Activated gamma-delta T cell treated with anti-CD3 and anti-CD28 coated beads, Interleukin-2, amount 50 U/mL, for 16 hours (primary cell): ENCODE measurements around the gene HBG1.

ENCODE experiments used
- DNase-seq: peaks from one replicate; pipeline ENCODE4 v3.0.0-alpha.2; 2020; ENCODE audit warnings: low read depth

Gene HBG1

DNA sequence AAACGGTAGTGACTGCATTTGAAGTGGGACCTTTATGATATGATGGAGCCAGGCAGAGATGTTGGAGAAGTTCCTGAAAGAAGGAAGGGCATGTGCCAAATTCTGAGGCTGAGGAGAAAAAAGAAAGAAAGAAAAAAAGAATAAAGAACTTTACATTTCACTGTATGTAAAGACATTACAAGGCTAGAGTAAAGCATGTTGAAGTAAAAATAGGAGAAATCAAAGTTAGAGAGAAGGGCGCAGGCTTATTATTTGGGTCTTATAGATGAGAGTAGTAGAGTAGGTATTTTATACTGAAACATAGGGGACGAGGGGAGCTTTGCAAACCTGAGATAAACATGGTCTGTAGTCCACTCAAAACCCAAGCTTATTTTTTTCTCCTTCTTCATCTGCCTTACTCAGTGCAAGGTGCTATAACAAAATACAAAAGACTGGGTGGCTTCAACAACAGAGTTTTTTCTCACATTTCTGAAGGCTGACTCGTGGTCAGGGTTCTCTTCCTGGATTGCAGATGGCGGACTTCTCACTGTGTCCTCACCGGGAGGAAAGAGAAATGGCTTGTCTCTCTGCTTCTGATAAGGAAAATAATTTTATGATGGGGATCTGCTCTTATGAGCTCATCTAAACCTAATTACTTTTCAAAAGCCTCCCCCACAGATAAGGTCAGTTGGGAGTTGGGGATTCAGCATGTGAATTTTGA lies 2.7 kb downstream of the HBG1 start:
- no peak for DNase-seq

DNA sequence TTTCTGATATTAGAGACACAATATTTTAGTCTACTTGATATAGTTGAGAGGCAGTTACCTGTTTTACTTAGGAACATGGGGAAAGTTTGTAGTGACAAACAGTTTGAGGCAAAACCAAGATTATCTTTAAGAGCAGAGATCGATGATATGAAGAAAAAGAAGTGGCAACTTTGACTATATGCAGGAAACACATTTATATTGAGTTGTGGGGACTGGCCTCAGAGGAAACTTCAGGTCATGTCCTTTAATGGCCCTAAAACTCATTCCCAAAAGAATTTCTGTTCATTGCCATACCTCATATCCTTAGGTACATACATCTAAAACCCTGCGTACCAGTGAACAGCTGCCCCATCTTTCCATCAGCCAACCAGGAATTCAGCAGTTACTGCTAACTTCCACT lies 4.5 kb downstream of the HBG1 start:
- no peak for DNase-seq

DNA sequence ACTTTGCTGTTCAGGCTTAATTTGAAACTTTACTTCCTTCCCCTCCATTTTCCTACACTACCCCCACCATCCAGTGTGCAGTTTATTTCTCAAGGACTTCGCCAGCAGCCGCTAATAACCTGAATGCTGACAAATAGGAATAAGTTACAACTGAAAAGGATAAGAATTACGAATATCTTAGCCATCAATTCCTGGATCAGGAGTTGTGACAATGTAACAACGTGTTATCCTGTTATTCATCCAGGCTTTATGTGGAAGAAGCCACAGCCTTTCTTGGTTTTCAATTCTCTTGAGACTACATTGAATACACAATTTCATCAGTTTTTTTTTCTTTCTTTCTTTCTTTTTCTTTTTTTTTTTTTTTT lies 5.9 kb downstream of the HBG1 start:
- DNase-seq, result no peak

DNA sequence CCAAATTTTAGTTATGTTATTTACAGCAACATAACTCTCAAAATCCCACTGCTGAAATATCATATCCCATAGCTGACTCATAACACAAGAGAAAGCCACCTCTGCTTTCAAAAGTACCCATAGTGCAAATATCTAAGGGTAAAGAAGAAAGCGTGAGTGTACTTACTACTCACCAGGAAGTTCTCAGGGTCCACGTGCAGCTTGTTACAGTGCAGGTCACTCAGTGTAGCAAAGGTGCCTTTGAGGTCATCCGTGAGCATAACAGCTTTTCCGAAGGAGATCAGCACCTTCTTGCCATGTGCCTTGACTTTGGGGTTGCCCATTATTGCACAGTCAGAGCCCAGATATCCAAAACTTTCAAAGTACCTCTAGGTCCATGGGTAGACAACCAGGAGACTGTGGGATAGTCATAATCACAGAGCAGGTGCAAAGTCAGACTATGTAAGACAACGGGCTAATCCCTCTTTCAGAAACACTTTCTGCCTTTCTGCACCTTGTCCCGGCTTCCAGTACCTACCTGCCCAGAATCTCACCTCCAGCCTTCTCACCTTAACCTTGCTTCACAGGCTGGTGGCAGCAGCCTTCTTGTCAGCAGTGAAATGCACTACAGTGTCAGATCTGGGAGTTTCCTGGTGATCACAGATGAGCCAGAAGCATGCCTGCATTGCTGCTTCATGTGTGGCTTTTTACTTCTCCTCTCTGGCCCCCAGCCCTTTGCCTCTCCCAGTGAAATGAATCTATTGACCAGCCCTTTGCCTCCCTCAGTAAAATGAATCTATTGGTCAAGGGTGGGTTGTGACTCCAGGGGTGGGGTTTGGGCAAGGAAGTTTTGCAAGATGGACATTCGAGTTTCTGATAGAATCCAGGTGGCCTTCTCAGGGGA lies 6.5 kb downstream of the HBG1 start:
- no peak for DNase-seq

DNA sequence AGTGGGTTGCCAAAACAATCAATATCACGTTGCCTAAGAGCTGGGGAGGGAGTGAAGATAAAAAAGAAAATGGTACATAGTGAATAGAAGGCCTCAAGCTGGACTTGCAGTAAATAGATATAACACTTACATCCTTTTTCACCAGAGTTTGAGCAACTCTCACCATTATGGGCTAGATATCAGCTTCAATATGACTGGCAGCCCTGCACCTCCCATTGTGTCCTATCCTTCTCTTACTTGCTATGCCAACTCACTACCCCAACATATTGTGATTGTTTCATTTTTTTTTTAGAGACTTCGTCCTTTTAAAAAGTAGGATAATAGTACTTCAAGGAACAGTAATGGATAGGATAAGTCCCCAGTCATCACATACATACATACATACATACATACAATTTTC lies 7.4 kb downstream of the HBG1 start:
- DNase-seq, result no peak

DNA sequence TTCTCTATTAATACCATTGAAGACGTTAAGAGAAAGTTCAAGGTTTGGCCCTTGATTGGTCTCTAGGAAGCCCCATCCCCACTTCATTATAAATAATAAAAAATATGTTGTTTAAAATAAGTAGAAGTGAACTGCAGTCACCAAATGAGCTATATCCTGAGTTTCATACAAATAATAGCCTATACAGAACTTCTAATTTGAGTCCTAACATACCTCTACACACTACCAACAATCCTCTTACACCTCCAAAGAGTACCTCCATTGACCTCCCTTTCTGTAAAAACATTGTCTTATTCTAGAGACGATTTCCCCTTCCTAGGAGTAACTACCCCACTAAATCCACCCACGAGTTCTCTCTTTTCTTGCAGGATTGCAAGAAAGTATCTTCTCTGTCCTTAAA lies 8.2 kb downstream of the HBG1 start:
- no peak for DNase-seq

DNA sequence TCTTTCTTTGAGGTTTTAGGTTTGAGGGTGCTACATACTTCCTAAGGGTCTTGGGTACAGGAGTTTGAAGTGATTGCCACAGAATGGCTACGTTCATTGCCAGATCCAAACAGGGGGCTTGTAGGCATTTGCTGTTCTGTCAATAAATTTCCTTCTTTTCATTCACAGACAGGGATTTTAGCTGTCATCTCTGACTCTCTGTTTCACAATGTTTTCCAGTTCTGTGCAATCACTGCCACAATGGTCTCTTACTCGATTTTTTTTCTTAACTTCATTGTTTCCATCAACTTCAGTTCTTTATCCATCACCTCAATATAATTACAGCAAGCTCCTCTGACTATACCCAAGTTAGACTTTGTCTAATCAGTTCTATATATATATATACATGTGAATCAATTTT lies 9.2 kb downstream of the HBG1 start:
- DNase-seq, result no peak

DNA sequence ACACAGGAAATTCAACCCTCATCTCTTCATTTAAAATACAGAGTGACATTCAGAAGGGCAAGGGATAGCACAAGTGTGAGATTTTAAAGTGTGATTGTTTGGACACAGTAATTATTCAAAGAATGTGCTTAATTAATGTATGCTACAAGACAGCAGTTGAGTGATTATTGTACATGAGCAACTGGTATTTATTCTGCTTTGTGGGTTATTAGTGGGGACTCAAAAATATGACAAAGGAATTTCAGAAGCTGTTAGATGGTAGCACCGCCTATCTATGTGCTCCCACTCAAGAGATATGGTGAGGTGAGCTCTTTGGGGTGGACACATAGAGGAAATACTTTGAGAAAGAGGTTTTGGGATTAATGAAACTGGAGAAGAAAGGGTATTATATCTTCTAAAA lies 9.6 kb downstream of the HBG1 start:
- no peak for DNase-seq

DNA sequence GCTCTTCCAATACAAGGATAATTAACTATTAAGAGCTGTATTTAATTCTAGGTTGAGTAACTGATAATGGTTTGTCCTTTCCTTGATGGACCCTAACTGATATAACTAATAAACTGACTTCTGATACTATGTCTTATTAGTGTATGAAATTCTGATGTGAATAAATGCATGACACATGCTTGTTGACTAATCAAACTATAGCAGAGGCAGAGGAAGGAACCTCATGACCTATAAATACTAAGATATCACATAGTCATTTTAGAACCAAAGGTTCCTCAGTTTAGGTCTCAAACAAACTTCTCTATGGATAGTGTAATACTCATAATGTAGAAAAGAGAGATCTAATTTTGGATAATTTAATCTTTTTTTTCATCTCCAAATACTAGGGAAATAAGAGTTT lies 10.6 kb downstream of the HBG1 start:
- DNase-seq, result no peak

DNA sequence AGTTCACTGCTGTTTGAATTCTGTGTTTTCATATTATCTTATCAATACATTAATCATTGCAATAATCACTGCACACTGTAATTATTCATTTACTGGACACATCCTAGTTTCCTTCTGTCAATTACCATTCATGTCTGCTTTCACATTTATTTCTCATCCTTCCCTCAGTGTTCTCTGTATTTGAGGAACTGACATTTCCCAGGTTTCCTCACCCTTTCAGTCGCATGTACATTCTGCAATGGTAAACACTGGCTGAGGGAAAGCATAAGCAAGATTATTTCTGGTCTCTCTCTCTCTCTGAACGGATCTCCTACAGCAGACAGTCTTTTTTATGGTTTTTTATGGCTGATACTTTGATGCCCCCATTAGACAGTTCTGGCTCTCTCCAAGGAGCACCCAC lies 11.2 kb downstream of the HBG1 start:
- no peak for DNase-seq

DNA sequence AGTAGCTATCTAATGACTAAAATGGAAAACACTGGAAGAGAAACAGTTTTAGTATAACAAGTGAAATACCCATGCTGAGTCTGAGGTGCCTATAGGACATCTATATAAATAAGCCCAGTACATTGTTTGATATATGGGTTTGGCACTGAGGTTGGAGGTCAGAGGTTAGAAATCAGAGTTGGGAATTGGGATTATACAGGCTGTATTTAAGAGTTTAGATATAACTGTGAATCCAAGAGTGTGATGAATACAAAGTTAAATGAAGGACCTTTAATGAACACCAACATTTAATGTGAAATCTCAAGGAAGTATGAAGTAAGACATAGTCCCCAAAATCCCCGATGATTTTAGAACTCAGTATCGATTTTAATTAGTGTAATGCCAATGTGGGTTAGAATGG lies 12.2 kb downstream of the HBG1 start:
- no peak for DNase-seq

DNA sequence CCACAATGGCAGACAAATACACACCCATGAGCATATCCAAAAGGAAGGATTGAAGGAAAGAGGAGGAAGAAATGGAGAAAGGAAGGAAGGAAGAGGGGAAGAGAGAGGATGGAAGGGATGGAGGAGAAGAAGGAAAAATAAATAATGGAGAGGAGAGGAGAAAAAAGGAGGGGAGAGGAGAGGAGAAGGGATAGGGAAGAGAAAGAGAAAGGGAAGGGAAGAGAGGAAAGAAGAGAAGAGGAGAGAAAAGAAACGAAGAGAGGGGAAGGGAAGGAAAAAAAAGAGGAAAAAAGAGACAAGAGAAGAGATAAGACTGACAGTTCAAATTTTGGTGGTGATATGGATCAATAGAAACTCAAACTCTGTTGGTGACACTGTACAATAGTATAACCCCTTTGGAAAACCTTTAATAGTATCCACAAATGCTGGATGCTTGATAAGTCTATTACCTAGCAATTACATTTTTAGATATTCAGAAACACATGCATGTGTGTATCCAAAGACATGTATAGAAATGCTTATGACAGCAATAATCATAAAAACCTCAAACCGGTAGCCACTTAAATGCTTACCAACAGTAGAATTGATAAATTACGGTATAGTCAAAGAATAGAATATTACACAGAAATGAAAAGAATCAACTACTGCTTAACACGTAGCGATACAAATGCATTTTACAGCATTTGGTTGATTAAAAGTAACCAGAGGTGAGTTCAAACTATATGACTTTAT lies 14.1 kb downstream of the HBG1 start:
- DNase-seq, result no peak

DNA sequence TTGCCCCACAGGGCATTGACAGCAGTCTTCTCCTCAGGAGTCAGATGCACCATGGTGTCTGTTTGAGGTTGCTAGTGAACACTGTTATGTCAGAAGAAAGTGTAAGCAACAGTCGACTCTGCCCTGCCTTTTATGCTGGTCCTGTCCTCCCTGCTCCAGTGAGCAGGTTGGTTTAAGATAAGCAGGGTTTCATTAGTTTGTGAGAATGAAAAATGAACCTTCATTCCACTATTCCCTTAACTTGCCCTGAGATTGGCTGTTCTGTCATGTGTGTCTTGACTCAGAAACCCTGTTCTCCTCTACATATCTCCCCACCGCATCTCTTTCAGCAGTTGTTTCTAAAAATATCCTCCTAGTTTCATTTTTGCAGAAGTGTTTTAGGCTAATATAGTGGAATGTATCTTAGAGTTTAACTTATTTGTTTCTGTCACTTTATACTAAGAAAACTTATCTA lies 15.2 kb downstream of the HBG1 start, which contains the start of gene HBD:
Gene HBD, minus strand, starts transcription at position 103 of the 454 bp plus-strand sequence. Its CDS starts 50 bp downstream, at position 53.
- no peak for DNase-seq

DNA sequence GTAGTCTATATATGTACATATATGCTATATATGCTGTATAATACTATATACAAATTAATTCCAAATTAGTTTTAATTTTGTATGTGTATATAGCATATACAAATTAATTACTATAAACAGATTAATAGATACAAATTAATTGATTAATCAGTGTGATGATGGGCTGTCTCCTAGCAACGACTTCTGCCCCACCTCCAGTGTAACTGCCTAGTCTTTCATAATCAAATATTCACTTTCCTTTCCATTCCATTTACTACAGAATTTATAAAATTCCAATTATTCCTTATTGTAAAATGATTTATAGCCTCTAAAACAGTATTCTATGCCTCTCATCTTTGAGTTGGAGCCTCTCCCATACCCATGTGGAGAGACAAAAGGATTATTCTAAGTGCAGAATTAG lies 16.4 kb downstream of the HBG1 start:
- no peak for DNase-seq

DNA sequence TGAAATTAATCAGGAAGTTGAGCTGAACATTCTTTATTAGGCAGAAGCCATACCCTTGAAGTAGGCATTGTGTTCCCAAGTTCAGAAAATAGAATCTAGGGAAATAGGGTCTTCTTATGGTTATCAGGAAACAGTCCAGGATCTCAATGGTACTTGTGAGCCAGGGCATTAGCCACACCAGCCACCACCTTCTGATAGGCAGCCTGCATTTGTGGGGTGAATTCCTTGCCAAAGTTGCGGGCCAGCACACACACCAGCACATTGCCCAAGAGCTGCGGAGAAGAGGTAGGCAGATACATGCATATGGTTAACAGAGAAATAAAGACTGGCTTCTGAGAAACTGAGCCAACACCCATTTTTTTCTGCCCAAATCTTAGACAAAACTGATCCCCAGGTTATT lies 16.8 kb downstream of the HBG1 start:
- no peak for DNase-seq

DNA sequence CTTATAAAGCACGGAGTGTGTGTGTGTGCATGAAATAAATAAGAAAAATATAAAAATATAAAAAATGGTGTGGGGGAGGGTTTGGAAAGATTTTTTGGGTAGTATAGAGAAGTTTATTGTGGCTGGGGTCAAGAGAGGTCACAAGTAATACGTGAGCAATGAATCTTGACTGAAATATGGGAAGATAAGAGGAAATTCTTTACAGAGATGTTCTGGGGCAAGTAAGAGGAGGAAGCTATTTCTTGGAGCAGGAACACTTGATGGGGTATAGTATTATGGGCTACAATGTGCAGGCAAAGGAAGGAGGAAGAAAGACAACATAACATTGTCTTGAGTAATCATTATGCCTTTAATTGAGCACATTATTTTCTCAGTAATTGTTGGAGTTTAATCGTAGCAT lies 17.5 kb downstream of the HBG1 start:
- no peak for DNase-seq

DNA sequence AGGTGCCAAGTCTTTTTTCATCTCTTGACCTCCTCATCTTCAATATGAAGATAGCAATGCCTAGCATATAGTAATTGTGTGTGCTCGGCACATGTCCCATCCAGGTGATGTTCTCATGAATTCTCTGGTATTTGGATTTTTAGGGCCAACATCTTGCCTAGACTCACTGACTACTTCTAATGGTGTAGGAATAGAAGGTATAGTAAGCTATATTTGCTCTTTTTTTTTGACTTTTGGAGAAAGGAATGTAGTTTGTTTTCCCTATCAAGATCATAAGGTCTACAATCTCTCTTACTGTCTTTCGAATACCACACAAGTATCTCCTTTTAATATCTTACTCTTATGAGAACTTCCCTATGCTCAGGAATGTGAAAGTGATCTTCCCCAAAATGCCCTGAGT lies 18.5 kb downstream of the HBG1 start:
- no peak for DNase-seq

DNA sequence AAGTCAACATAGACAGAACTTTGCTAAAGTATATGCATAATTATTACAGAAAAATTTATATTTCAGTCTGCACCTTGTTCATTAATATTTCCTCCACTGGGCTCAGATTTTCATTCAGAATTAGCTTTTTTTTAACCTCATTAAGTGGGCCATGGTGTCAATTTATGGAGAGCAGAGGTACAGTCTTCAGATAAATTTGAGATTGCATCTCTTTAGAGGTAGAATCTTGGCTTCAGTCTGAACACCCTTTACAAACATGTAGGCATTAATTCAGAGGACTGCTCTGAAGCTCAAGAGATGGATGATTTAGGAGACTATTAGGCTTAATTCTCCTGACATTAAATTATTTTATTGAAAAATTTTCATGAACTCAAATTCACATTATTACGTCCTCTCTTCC lies 19.4 kb downstream of the HBG1 start:
- DNase-seq, result no peak

DNA sequence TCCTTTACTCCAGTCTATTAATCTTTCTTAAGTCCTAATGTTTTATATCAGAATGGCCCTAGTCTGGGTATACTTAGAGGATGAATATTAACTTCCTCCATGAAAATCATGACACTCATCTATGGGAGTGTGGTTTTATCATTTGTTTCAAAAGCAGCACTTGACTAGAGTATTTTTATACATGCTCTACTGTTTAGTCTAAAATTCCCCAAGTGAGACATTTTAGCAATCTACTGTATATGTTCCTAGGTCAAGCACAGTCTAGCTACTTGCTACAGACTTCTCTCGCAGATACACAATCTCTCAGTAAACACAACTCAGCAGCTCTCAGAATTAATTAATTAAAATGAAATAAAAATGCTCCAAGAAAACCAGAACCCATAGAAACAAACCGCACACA lies 19.9 kb downstream of the HBG1 start:
- no peak for DNase-seq

DNA sequence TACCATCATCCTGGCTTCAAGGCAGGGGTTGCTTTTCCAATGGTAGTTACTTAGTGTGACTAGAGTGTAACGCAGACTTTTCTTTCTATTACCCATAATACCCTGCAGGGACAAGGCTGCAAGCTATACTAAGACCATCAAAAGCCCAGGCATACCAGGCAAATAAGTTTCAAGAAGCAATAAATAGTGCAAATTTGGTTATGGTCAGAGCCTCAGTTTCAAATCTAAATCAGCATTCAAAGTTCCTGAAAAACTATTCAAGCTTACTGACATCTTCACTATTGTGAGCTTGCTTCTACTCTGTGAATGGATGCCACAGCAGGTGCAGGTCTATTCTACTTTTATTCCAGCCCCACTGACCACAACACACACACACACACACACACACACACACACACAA lies 20.3 kb downstream of the HBG1 start:
- DNase-seq, result no peak

DNA sequence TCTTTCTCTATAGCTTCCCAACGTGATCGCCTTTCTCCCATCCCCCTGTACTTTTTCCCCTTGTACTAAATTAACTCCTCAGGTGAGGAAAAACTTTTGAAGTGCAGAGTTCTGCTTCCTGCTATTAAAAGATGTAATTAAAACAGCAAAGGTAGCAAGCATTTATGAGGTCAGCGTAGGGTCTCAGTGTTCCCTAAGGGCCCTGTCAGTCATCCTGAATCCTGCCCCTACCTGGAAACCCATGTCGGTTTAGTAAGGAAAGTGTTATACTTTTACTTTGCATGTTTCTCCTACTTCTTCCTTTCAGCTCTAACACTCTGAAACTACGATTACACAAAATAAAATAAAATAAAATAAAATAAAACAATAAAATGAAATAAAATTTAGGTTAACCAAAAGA lies 21.5 kb downstream of the HBG1 start:
- DNase-seq, result no peak

DNA sequence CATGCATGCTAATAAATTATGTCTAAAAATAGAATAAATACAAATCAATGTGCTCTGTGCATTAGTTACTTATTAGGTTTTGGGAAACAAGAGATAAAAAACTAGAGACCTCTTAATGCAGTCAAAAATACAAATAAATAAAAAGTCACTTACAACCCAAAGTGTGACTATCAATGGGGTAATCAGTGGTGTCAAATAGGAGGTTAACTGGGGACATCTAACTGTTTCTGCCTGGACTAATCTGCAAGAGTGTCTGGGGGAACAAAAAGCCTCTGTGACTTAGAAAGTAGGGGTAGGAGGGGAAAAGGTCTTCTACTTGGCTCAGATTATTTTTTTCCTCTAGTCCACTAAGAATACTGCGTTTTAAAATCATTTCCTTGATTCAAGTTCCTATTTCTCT lies 22.0 kb downstream of the HBG1 start:
- no peak for DNase-seq

DNA sequence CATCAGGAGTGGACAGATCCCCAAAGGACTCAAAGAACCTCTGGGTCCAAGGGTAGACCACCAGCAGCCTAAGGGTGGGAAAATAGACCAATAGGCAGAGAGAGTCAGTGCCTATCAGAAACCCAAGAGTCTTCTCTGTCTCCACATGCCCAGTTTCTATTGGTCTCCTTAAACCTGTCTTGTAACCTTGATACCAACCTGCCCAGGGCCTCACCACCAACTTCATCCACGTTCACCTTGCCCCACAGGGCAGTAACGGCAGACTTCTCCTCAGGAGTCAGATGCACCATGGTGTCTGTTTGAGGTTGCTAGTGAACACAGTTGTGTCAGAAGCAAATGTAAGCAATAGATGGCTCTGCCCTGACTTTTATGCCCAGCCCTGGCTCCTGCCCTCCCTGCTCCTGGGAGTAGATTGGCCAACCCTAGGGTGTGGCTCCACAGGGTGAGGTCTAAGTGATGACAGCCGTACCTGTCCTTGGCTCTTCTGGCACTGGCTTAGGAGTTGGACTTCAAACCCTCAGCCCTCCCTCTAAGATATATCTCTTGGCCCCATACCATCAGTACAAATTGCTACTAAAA lies 22.8 kb downstream of the HBG1 start, which contains the start of gene HBB:
Gene HBB, minus strand, starts transcription at position 340 of the 579 bp plus-strand sequence. Its CDS starts 50 bp downstream, at position 290.
- no peak for DNase-seq
